A673 (cell line): ENCODE data around the gene PATJ.

Experiments used
- EZH2 ChIP-seq: fragments of 200-600 bp; sonication (generic); IDR thresholded peaks from 2 replicates; pipeline ENCODE4 v1.6.1; 2017; ENCODE audit warnings: borderline replicate concordance, low read depth, mild to moderate bottlenecking, mixed read lengths, antibody characterized with exemption, low read length; ENCODE audit not compliant: poor library complexity, severe bottlenecking
- TF ChIP-seq, protein P1 (sequence below): fragments of 300-800, 200-600 bp; sonication (generic); conservative IDR thresholded peaks from 2 replicates; pipeline ENCODE4 v1.5.1; 2017; ENCODE audit warnings: low read depth, mild to moderate bottlenecking, antibody characterized with exemption, low read length, moderate library complexity, mixed read lengths

DNA sequence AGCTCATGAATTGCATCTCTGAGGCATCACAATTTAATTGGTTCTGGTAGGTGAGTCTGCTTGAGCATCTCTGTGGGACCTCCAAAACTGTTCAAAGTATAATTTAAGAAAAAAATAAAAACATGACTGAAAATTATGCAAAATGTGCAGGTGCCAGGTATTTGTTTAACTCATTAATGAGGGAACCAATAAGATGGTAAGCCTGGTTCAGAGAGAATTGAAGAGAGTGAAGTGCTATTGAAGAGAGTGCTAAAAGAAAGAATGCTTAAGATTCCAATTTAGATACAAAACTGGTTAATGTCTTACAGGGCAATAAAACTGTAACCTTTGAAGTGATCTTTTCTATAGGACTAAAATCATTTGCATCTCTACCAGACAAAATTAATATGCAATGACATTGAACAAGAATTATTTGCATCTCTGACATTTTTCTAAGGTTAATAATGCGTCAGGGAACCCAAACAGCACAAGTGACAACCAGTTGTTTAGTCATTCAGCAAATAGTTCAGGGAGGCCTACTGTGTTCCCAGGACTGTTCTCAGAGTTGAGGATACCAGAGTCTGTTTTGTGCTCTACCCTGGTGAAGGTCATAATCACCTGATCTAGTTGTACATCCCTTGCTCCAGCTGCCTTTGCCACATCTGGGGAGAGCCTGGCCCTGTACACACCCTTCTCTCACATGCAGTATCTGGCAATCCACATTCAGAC, 183.5 kb downstream of the PATJ start:
- TF ChIP-seq, protein P1, sequence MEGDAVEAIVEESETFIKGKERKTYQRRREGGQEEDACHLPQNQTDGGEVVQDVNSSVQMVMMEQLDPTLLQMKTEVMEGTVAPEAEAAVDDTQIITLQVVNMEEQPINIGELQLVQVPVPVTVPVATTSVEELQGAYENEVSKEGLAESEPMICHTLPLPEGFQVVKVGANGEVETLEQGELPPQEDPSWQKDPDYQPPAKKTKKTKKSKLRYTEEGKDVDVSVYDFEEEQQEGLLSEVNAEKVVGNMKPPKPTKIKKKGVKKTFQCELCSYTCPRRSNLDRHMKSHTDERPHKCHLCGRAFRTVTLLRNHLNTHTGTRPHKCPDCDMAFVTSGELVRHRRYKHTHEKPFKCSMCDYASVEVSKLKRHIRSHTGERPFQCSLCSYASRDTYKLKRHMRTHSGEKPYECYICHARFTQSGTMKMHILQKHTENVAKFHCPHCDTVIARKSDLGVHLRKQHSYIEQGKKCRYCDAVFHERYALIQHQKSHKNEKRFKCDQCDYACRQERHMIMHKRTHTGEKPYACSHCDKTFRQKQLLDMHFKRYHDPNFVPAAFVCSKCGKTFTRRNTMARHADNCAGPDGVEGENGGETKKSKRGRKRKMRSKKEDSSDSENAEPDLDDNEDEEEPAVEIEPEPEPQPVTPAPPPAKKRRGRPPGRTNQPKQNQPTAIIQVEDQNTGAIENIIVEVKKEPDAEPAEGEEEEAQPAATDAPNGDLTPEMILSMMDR, result no peak
- TF ChIP-seq EZH2, result no peak
